GM18498 (cell line): ENCODE measurements around the gene GOPC.
"Not testable (repeated sequence)": the region's sequence is repeated elsewhere in the genome, so short reads cannot be mapped to it uniquely, and the experiment has no call there.

ENCODE experiments used
- ATAC-seq: cut with Tn5 transposase; IDR thresholded peaks from one replicate; pipeline ENCODE4 v1.9.1; 2021; ENCODE audit warnings: mild to moderate bottlenecking, moderate library complexity; ENCODE audit not compliant: unreplicated experiment

Gene GOPC

GRCh38 chr6:117602151-117602898, at the start of gene GOPC:
TSS of gene GOPC (minus strand) at chr6:117602511. CDS start at chr6:117602288, 223 bp downstream.
- ATAC-seq = peak; percentile 92

- ATAC-seq = not testable (repeated sequence)
These were observed 49.7 kb upstream of the GOPC start for GRCh38 chr6:117651984-117652383.

GRCh38 chr6:117642976-117643375, 40.7 kb upstream of the GOPC start:
- ATAC-seq = no peak

GRCh38 chr6:117637770-117638169, 35.5 kb upstream of the GOPC start:
- no peak for ATAC-seq

- no peak for ATAC-seq
These were observed 26.9 kb upstream of the GOPC start for GRCh38 chr6:117629119-117629660.

GRCh38 chr6:117627533-117627932, 25.2 kb upstream of the GOPC start:
- no peak for ATAC-seq

GRCh38 chr6:117624869-117625481, 22.7 kb upstream of the GOPC start:
- no peak for ATAC-seq

GRCh38 chr6:117619178-117619577, 16.9 kb upstream of the GOPC start:
- ATAC-seq = no peak

GRCh38 chr6:117617210-117618035, 15.1 kb upstream of the GOPC start:
- no peak for ATAC-seq

- ATAC-seq = no peak
These were observed 14.3 kb upstream of the GOPC start for GRCh38 chr6:117616391-117617209.

GRCh38 chr6:117615750-117616390, 13.6 kb upstream of the GOPC start:
- no peak for ATAC-seq

GRCh38 chr6:117613920-117614560, 11.7 kb upstream of the GOPC start:
- no peak for ATAC-seq

GRCh38 chr6:117607511-117607910, 5.2 kb upstream of the GOPC start:
- ATAC-seq = no peak

GRCh38 chr6:117605169-117605826, 3.0 kb upstream of the GOPC start:
- peak; percentile 42 for ATAC-seq

GRCh38 chr6:117603821-117604220, 1.5 kb upstream of the GOPC start:
- ATAC-seq = no peak

GRCh38 chr6:117602899-117603588, 733 bp upstream of the GOPC start:
- ATAC-seq = no peak

- peak; percentile 24 for ATAC-seq
These were observed 530 bp downstream of the GOPC start for GRCh38 chr6:117601811-117602150.

- ATAC-seq = no peak
These were observed 2.1 kb downstream of the GOPC start for GRCh38 chr6:117600008-117600743.
